Natural killer cell (primary cell): ENCODE measurements around the gene FRY. TPM values are rescaled to one million over a fixed set of nuclear protein-coding genes. Genes with fewer than 3 reads are reported as not detected.

Source experiments
- ATAC-seq, 3 donors: fragments of 150-1000 bp in 2 of 3; fragments of 200-7000 bp in 1 of 3; cut with Tn5 transposase; 1 replicate in 1 of 3; 2 replicates in 2 of 3; pipeline ENCODE4 v1.10.0; 2021; ENCODE audit warnings: mild to moderate bottlenecking in 2 of 3, moderate library complexity in 2 of 3
- DNase-seq, 2 donors: peaks; one replicate each; pipeline versions ENCODE4 v3.0.0 to v3.0.0-alpha.2; 2013 to 2021; ENCODE audit warnings: mixed read lengths in 1 of 2
- H3K27ac ChIP-seq: one replicate; pipeline ENCODE4 v1.5.1; 2013; ENCODE audit warnings: mild to moderate bottlenecking, low read length
- H3K27me3 ChIP-seq: one replicate; pipeline ENCODE4 v1.6.1; 2013; ENCODE audit warnings: low read length; ENCODE audit not compliant: control insufficient read depth, insufficient read depth
- H3K36me3 ChIP-seq: one replicate; pipeline ENCODE4 v1.6.1; 2013; ENCODE audit warnings: low read length; ENCODE audit not compliant: control insufficient read depth, insufficient read depth
- H3K4me1 ChIP-seq: one replicate; pipeline ENCODE4 v1.6.1; 2013; ENCODE audit warnings: low read length; ENCODE audit not compliant: control insufficient read depth, insufficient read depth
- H3K4me3 ChIP-seq: one replicate; pipeline ENCODE4 v1.5.1; 2013; ENCODE audit warnings: low read length
- H3K9me3 ChIP-seq: one replicate; pipeline ENCODE4 v1.6.1; 2013; ENCODE audit warnings: low read length; ENCODE audit not compliant: control insufficient read depth, insufficient read depth
- H3K27ac Mint-ChIP-seq, 2 donors: one replicate each; pipeline ENCODE4 v1.8.0; 2022; ENCODE audit warnings: mild to moderate bottlenecking in 2 of 2, mixed read lengths in 2 of 2, moderate library complexity in 1 of 2
- H3K27me3 Mint-ChIP-seq, 2 donors: one replicate each; pipeline ENCODE4 v1.8.0; 2022; ENCODE audit warnings: low read depth in 2 of 2, mixed read lengths in 2 of 2
- H3K36me3 Mint-ChIP-seq: one replicate; pipeline ENCODE4 v1.8.0; 2022; ENCODE audit warnings: mixed read lengths
- H3K4me1 Mint-ChIP-seq, 2 donors: one replicate each; pipeline ENCODE4 v1.8.0; 2022; ENCODE audit warnings: mixed read lengths in 2 of 2
- H3K4me3 Mint-ChIP-seq: one replicate; pipeline ENCODE4 v1.8.0; 2022; ENCODE audit warnings: mild to moderate bottlenecking, moderate library complexity, mixed read lengths
- H3K9me3 Mint-ChIP-seq, 2 donors: one replicate each; pipeline ENCODE4 v1.8.0; 2022; ENCODE audit warnings: mixed read lengths in 2 of 2
- CTCF ChIP-seq: fragments of 200-600 bp; IDR thresholded peaks from one replicate; pipeline ENCODE4 v1.8.0; 2022; ENCODE audit warnings: antibody characterized with exemption
- WGBS: methylation state at CpG from one replicate; pipeline ENCODE4 v1.1.7; 2013; ENCODE audit warnings: missing lambda C conversion rate; ENCODE audit not compliant: insufficient coverage; 5-methylcytosine and 5-hydroxymethylcytosine counted together
- intact Hi-C: fragments of 100-400 bp; cut with micrococcal nuclease; formaldehyde crosslinking; loops from one replicate; pipeline ENCODE4 v1.14.2; 2022
- total RNA-seq, 4 donors: library from RNA; stranded (reverse); fragments of 120-200 nt in 1 of 4; gene quantifications; one replicate each; pipeline versions ENCODE4 v1.2.3 to v1.2.4, GENCODE V29; 2013 to 2022

Gene FRY
- total RNA-seq, 3 donors from 2014 or later (not counting 1 experiment from before 2014, with no cell fraction given) = 25.1 to 52.1 (median 27.4) TPM

GRCh38 chr13:32246468-32246867 is 214.9 kb downstream of the FRY start:
- DNase-seq = peak in 1 of 2 donors; percentile 47
- TF ChIP-seq CTCF = peak; percentile 60
- Mint-ChIP-seq H3K36me3 (peaks cover 7% of the 10 kb centered on the region), H3K9me3 (no peaks in the 10 kb centered on the region), H3K4me1 (peaks cover 27 to 30% of the 10 kb centered on the region in 2 donors), H3K4me3 (no peak overlapping the region), H3K27ac (no peak overlapping the region), H3K27me3 (no peaks in the 10 kb centered on the region)
- intact Hi-C loops = loop anchor here (5.0 kb wide), 1 partner anchor 334 kb away; no protein-coding TSS in a partner anchor
- no peak overlapping the region for H3K4me3 ChIP-seq
- H3K4me1 ChIP-seq = peaks cover 11% of the 10 kb centered on the region
- ATAC-seq = peak; percentile 56 to 82 (median 70)
- no peak overlapping the region for H3K27ac ChIP-seq
- no peaks in the 10 kb centered on the region for H3K36me3 ChIP-seq
- H3K9me3 ChIP-seq = no peaks in the 10 kb centered on the region
- H3K27me3 ChIP-seq = no peaks in the 10 kb centered on the region
- WGBS = 86% methylated on average over 2 of the region's 2 CpGs

- H3K4me1 ChIP-seq = peaks cover 14% of the 10 kb centered on the region
- H3K4me3 ChIP-seq = no peak overlapping the region
- Mint-ChIP-seq H3K27me3 (no peaks in the 10 kb centered on the region), H3K4me1 (peaks cover 32 to 34% of the 10 kb centered on the region in 2 donors), H3K9me3 (no peaks in the 10 kb centered on the region), H3K27ac (no peak overlapping the region), H3K4me3 (no peak overlapping the region), H3K36me3 (peaks cover 7% of the 10 kb centered on the region)
- DNase-seq (no peak), ATAC-seq (peak in 1 of 3 donors; percentile 21)
- peaks cover 2% of the 10 kb centered on the region for H3K36me3 ChIP-seq
- no peaks in the 10 kb centered on the region for H3K9me3 ChIP-seq
- H3K27ac ChIP-seq = no peak overlapping the region
- TF ChIP-seq CTCF = no peak
- no CpG with 5 or more reads among the region's 1 CpG for WGBS
- intact Hi-C loops = loop anchor here (5.0 kb wide), 1 partner anchor 336 kb away; no protein-coding TSS in a partner anchor
- no peaks in the 10 kb centered on the region for H3K27me3 ChIP-seq
Observed at GRCh38 chr13:32247887-32248286, 216.3 kb downstream of the FRY start.

DNA sequence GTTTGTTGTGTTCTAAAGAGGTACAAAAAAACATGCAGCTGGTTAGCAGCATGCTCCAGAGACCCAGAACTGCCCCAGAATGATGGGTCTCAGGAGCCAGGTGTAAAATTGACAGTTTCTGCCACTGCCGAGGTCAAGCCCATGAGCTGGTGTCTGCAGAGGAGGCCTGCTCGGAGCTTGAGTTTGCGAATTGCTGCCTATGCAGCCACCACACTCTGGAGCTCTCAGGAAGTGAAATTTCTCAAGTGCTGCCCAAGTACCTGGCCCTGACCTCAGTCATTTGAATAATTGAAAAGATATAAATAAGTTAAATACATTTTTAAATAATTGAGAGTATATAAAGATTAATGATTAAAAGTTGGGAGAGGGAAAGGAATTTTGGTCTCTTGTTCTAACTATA is 217.2 kb downstream of the FRY start:
- Mint-ChIP-seq H3K27ac (peak overlapping the region in 1 of 2 donors; percentile 46), H3K4me1 (peaks cover 36 to 37% of the 10 kb centered on the region in 2 donors), H3K36me3 (peaks cover 7% of the 10 kb centered on the region), H3K27me3 (no peaks in the 10 kb centered on the region), H3K4me3 (no peak overlapping the region), H3K9me3 (no peaks in the 10 kb centered on the region)
- 43% methylated on average over 3 of the region's 3 CpGs for WGBS
- Histone ChIP-seq H3K4me3 (no peak overlapping the region), H3K9me3 (no peaks in the 10 kb centered on the region), H3K27me3 (no peaks in the 10 kb centered on the region), H3K36me3 (peaks cover 2% of the 10 kb centered on the region), H3K27ac (peak overlapping the region; percentile 16), H3K4me1 (peaks cover 14% of the 10 kb centered on the region)
- ATAC-seq = peak in 1 of 3 donors; percentile 37
- no peak for DNase-seq
- intact Hi-C loops = loop anchor here (5.0 kb wide), 1 partner anchor 336 kb away; no protein-coding TSS in a partner anchor
- no peak for TF ChIP-seq CTCF
